ENCODE measurements around the gene PNPLA5.

The PNPLA5 gene

DNA sequence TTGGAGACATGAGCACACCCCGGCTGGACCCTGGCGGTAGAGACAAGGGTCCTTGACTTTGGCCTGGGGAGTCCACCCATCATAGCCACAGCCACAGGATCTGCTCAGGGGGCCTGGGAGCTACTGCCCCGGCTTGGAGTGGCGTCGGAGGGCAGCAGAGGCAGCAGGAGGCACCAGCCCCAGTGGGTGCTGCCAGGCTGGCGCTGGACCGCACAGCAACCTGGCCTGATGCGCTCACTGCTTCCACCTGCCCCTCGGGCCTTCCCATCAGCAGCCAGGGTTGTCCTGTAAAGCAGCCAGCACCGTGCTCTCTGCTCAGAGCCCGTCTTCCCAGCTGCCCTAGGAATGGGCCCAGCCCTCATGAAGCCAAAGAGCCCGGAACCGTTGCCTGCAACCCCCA is 51.4 kb downstream of the PNPLA5 start:
- H3K79me2 ChIP-seq, result no peaks in the 10 kb centered on the region
- H3K4me2 ChIP-seq (ENCODE audit: low read length), result no peak overlapping the region
- no peak overlapping the region for H3K4me3 ChIP-seq (ENCODE audit: low read depth, low read length)
- H3K9ac ChIP-seq, result no peak overlapping the region
- no peaks in the 10 kb centered on the region for H3K9me3 ChIP-seq (ENCODE audit: control insufficient read depth, low read length)
- H2AFZ ChIP-seq, result no peak overlapping the region
- H3K27me3 ChIP-seq (ENCODE audit: control insufficient read depth, insufficient read depth, low read length), result no peaks in the 10 kb centered on the region
- no peaks in the 10 kb centered on the region for H3K4me1 ChIP-seq
- H3K27ac ChIP-seq, result no peak overlapping the region
- H3K36me3 ChIP-seq (ENCODE audit: control insufficient read depth, insufficient read depth, low read length), result no peaks in the 10 kb centered on the region
- TF ChIP-seq, protein P1, sequence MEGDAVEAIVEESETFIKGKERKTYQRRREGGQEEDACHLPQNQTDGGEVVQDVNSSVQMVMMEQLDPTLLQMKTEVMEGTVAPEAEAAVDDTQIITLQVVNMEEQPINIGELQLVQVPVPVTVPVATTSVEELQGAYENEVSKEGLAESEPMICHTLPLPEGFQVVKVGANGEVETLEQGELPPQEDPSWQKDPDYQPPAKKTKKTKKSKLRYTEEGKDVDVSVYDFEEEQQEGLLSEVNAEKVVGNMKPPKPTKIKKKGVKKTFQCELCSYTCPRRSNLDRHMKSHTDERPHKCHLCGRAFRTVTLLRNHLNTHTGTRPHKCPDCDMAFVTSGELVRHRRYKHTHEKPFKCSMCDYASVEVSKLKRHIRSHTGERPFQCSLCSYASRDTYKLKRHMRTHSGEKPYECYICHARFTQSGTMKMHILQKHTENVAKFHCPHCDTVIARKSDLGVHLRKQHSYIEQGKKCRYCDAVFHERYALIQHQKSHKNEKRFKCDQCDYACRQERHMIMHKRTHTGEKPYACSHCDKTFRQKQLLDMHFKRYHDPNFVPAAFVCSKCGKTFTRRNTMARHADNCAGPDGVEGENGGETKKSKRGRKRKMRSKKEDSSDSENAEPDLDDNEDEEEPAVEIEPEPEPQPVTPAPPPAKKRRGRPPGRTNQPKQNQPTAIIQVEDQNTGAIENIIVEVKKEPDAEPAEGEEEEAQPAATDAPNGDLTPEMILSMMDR (IDR thresholded peaks at IDR 0.05), result no peak

DNA sequence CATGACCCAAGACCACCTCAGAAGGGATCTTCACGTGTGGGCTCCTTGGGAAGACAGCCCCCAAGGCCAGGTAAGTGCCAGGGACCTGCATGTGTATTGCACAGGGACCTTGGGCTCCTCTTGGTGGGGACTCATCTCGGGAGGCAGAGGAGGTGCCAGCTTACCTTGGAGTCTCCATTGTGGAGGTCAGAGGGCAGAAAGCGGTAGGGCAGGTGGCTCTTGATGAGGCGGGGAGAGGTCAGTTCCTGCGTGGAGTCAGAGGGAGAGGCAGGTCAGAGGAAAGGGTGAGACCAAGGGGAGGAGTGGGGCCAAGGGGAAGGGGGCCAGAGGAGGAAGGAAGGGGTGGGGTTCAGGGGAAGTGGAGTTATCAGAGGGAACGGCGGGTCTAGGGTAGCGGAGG is 52.0 kb downstream of the PNPLA5 start:
- H3K36me3 ChIP-seq (ENCODE audit: control insufficient read depth, insufficient read depth, low read length), result no peaks in the 10 kb centered on the region
- H3K27me3 ChIP-seq (ENCODE audit: control insufficient read depth, insufficient read depth, low read length), result no peaks in the 10 kb centered on the region
- TF ChIP-seq, protein P1 (IDR thresholded peaks at IDR 0.05), result no peak
- H3K27ac ChIP-seq, result no peak overlapping the region
- no peaks in the 10 kb centered on the region for H3K79me2 ChIP-seq
- H3K4me3 ChIP-seq (ENCODE audit: low read depth, low read length), result no peak overlapping the region
- H3K9ac ChIP-seq, result no peak overlapping the region
- no peak overlapping the region for H2AFZ ChIP-seq
- no peak overlapping the region for H3K4me2 ChIP-seq (ENCODE audit: low read length)
- no peaks in the 10 kb centered on the region for H3K4me1 ChIP-seq
- no peaks in the 10 kb centered on the region for H3K9me3 ChIP-seq (ENCODE audit: control insufficient read depth, low read length)

DNA sequence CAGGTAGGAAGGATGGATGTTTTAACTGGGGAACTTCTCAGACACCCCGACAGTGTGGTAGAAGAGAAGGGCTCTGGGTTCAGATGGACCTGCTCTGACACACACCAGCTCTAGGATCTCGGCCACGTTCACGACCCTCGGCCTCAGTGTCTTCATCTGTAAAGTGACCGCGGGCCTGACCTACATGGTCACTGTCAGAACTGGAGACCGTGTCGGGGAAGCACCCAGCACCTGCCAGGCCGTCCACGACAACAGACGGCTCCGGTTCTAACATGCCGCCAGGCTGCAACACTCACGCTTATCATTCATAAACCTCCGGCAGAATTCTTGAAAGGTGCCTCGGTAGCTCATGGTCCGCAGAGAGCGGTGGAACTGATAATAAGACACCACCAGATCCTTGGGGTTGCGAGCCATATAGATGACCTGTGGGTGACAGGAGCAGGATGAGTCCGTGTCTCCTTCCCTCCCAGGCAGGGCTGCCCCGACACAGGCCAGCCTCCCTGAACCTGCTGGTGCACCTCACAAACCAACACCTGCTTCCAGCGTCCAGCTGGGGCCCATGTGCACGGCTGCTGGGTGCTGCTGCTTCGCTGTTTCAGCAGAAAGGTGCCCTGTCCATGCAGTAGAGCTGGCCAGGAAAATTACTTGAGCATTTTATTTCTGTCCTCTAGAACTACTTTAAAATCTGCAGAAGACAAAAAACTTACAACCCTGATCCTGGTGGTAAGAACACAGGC is 53.1 kb downstream of the PNPLA5 start:
- no peaks in the 10 kb centered on the region for H3K36me3 ChIP-seq (ENCODE audit: control insufficient read depth, insufficient read depth, low read length)
- H3K9me3 ChIP-seq (ENCODE audit: control insufficient read depth, low read length), result no peaks in the 10 kb centered on the region
- TF ChIP-seq, protein P1 (IDR thresholded peaks at IDR 0.05), result no peak
- H3K79me2 ChIP-seq, result no peaks in the 10 kb centered on the region
- no peak overlapping the region for H3K9ac ChIP-seq
- no peak overlapping the region for H3K4me2 ChIP-seq (ENCODE audit: low read length)
- no peaks in the 10 kb centered on the region for H3K27me3 ChIP-seq (ENCODE audit: control insufficient read depth, insufficient read depth, low read length)
- no peak overlapping the region for H3K27ac ChIP-seq
- H3K4me3 ChIP-seq (ENCODE audit: low read depth, low read length), result no peak overlapping the region
- H3K4me1 ChIP-seq, result no peaks in the 10 kb centered on the region
- H2AFZ ChIP-seq, result no peak overlapping the region

DNA sequence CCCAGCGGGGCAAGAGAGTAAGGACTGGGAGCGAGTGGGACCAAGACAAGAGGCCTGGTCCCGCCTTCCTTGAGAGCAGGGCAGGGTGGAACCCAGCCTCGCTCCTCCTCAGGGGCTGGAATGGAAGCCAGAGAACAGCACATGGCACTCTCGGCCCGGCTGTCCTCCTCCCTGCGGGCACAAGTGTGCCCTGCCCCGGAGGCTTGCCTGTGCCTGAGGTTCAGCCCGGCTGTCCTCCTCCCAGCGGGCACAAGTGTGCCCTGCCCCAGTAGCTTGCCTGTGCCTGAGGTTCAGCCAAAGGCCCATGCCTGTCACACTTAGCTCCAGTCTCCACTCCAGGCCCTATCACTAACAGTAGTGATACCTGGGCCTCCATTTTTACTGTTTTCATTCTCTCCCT is 53.7 kb downstream of the PNPLA5 start:
- Histone ChIP-seq H3K4me1 (no peaks in the 10 kb centered on the region), H3K4me3 (ENCODE audit: low read depth, low read length) (no peak overlapping the region), H2AFZ (no peak overlapping the region), H3K36me3 (ENCODE audit: control insufficient read depth, insufficient read depth, low read length) (no peaks in the 10 kb centered on the region), H3K79me2 (no peaks in the 10 kb centered on the region), H3K9ac (no peak overlapping the region), H3K27ac (no peak overlapping the region), H3K9me3 (ENCODE audit: control insufficient read depth, low read length) (no peaks in the 10 kb centered on the region), H3K4me2 (ENCODE audit: low read length) (no peak overlapping the region), H3K27me3 (ENCODE audit: control insufficient read depth, insufficient read depth, low read length) (no peaks in the 10 kb centered on the region)
- TF ChIP-seq, protein P1 (IDR thresholded peaks at IDR 0.05), result no peak

DNA sequence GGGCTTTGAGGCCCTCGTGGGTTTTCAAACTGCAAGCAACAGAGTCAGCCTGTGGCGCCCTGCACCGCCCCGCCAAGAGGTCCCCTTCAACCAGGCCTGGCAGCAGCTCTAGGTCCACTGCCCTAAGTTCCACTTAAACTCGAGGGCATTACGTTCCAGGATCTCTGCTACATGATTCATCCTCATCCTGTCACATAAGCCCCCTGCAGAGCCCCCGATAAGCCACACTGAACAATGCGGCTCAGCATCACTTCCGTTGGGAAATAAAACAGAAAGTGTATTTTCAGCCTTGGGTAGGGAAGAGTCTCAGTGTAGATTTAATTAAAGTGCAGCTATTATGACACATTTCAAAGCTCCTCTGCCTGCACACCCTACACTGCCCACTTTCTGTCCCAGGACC is 54.1 kb downstream of the PNPLA5 start:
- no peaks in the 10 kb centered on the region for H3K4me1 ChIP-seq

More for the DNA sequence above, 54.1 kb downstream of the PNPLA5 start:
- Histone ChIP-seq H3K27me3 (ENCODE audit: control insufficient read depth, insufficient read depth, low read length) (no peaks in the 10 kb centered on the region), H3K9ac (no peak overlapping the region), H3K4me3 (ENCODE audit: low read depth, low read length) (no peak overlapping the region), H3K27ac (no peak overlapping the region), H3K36me3 (ENCODE audit: control insufficient read depth, insufficient read depth, low read length) (no peaks in the 10 kb centered on the region), H3K79me2 (no peaks in the 10 kb centered on the region), H3K4me2 (ENCODE audit: low read length) (no peak overlapping the region), H3K9me3 (ENCODE audit: control insufficient read depth, low read length) (no peaks in the 10 kb centered on the region), H2AFZ (no peak overlapping the region)
- TF ChIP-seq, protein P1 (IDR thresholded peaks at IDR 0.05), result no peak

All from parathyroid adenoma (tissue), 2 donors.